ENCODE results near the gene SFMBT1. TPM values are rescaled to one million over a fixed set of nuclear protein-coding genes. Genes with fewer than 3 reads are reported as not detected.

SFMBT1 gene
- polyA plus RNA-seq, 1 of the 3 experiments (the other 2 are of a cell fraction): 0.72 TPM

GRCh38 chr3:52895418-52895817 is 150.5 kb downstream of the SFMBT1 start:
- Histone ChIP-seq H3K4me2 (no peak overlapping the region), H3F3A (replicated peaks; ENCODE audit: insufficient read depth) (no peaks in the 10 kb centered on the region), H3K4me1 (ENCODE audit: control insufficient read depth in 1 of 2, insufficient read depth in 2 of 2, low read depth in 1 of 2, low read length in 1 of 2) (peaks cover 0 to 35% of the 10 kb centered on the region in 2 experiments; a peak in 2 of 4 replicates), H3K9me2 (no peaks in the 10 kb centered on the region), H4K20me1 (ENCODE audit: insufficient read depth) (no peaks in the 10 kb centered on the region), H2AFZ (ENCODE audit: low read depth) (no peak overlapping the region), H3K27me3 (ENCODE audit: insufficient read depth) (no peaks in the 10 kb centered on the region), H3K79me2 (ENCODE audit: insufficient read depth) (peaks cover 24% of the 10 kb centered on the region; the same call in 1 of the 2 replicates), H3K9ac (no peak overlapping the region), H3K36me3 (replicated peaks in 1 of 2; ENCODE audit: control insufficient read depth in 1 of 2, insufficient read depth in 2 of 2, low read length in 1 of 2) (peaks cover 0 to 3% of the 10 kb centered on the region in 2 experiments), H3K27ac (ENCODE audit: low read depth in 2 of 2, low read length in 1 of 2) (no peak overlapping the region), H3K4me3 (ENCODE audit: low read depth in 2 of 2, low read length in 1 of 2) (no peak overlapping the region), H3K9me3 (no peaks in the 10 kb centered on the region)
- CTCF ChIA-PET: interaction anchor here (1.2 kb wide), 1 partner anchor 39 kb away, joined by 5 read pairs; no protein-coding TSS in a partner anchor
- POLR2A ChIA-PET: no interaction called here
- no peak for DNase-seq
- WGBS (ENCODE audit: low lambda C conversion rate): 78% methylated on average over 5 of the region's 5 CpGs
- no peak for TF ChIP-seq TEAD4 (IDR thresholded peaks at IDR 0.05; ENCODE audit: borderline replicate concordance, insufficient read depth)
- no peak for TF ChIP-seq TAF1 (IDR thresholded peaks at IDR 0.05; ENCODE audit: borderline replicate concordance, low read depth, low read length)
- TF ChIP-seq IRF3 (IDR thresholded peaks at IDR 0.05; ENCODE audit: low read depth, low read length): no peak
- TF ChIP-seq MEF2A (IDR thresholded peaks at IDR 0.05; ENCODE audit: borderline replicate concordance, low read depth): no peak
- no peak for TF ChIP-seq USF1 (IDR thresholded peaks at IDR 0.05; ENCODE audit: borderline replicate concordance, low read depth)
- no peak for TF ChIP-seq RAD21 (IDR thresholded peaks at IDR 0.05; ENCODE audit: low read length)
- no peak for TF ChIP-seq FOXJ3 (CRISPR knock-in tag; IDR thresholded peaks at IDR 0.05)
- TF ChIP-seq MAX (IDR thresholded peaks at IDR 0.05; ENCODE audit: low read depth): no peak
- no peak for TF ChIP-seq EZH2phosphoT487 (IDR thresholded peaks at IDR 0.05; ENCODE audit: borderline replicate concordance, low read depth)
- TF ChIP-seq JUND (IDR thresholded peaks at IDR 0.05): no peak
- TF ChIP-seq USF2 (IDR thresholded peaks at IDR 0.05; ENCODE audit: borderline replicate concordance, low read depth, low read length): no peak
- TF ChIP-seq FOSL2 (IDR thresholded peaks at IDR 0.05; ENCODE audit: borderline replicate concordance, low read depth): no peak
- TF ChIP-seq NRF1 (IDR thresholded peaks at IDR 0.05; ENCODE audit: low read depth, low read length): no peak

- Histone ChIP-seq H3K9ac (no peak overlapping the region), H3K4me2 (no peak overlapping the region), H4K20me1 (ENCODE audit: insufficient read depth) (no peaks in the 10 kb centered on the region), H3K9me2 (no peaks in the 10 kb centered on the region), H3K36me3 (replicated peaks in 1 of 2; ENCODE audit: control insufficient read depth in 1 of 2, insufficient read depth in 2 of 2, low read length in 1 of 2) (peaks cover 0 to 3% of the 10 kb centered on the region in 2 experiments), H3K4me1 (ENCODE audit: control insufficient read depth in 1 of 2, insufficient read depth in 2 of 2, low read depth in 1 of 2, low read length in 1 of 2) (peaks cover 0 to 35% of the 10 kb centered on the region in 2 experiments; a peak in 2 of 4 replicates), H3K27ac (ENCODE audit: low read depth in 2 of 2, low read length in 1 of 2) (no peak overlapping the region), H2AFZ (ENCODE audit: low read depth) (no peak overlapping the region), H3F3A (replicated peaks; ENCODE audit: insufficient read depth) (no peaks in the 10 kb centered on the region), H3K9me3 (no peaks in the 10 kb centered on the region), H3K79me2 (ENCODE audit: insufficient read depth) (peaks cover 24% of the 10 kb centered on the region; the same call in 1 of the 2 replicates), H3K27me3 (ENCODE audit: insufficient read depth) (no peaks in the 10 kb centered on the region), H3K4me3 (ENCODE audit: low read depth in 2 of 2, low read length in 1 of 2) (no peak overlapping the region)
- POLR2A ChIA-PET: no interaction called here
- WGBS (ENCODE audit: low lambda C conversion rate): 90% methylated on average over 10 of the region's 10 CpGs
- CTCF ChIA-PET: interaction anchor here (1.2 kb wide), 1 partner anchor 40 kb away, joined by 5 read pairs; no protein-coding TSS in a partner anchor
- no peak for DNase-seq
- TF ChIP-seq RXRA (IDR thresholded peaks at IDR 0.05; ENCODE audit: borderline replicate concordance, low read depth) (no peak), RFX5 (IDR thresholded peaks at IDR 0.05; ENCODE audit: low read length) (no peak), YY1 (IDR thresholded peaks at IDR 0.05; ENCODE audit: low read depth) (no peak), MAX (IDR thresholded peaks at IDR 0.05; ENCODE audit: low read depth) (no peak), USF2 (IDR thresholded peaks at IDR 0.05; ENCODE audit: borderline replicate concordance, low read depth, low read length) (no peak), NFIC (IDR thresholded peaks at IDR 0.05; ENCODE audit: borderline replicate concordance) (no peak), GATA2 (CRISPR knock-in tag; IDR thresholded peaks at IDR 0.05) (no peak), FOSL2 (IDR thresholded peaks at IDR 0.05; ENCODE audit: borderline replicate concordance, low read depth) (no peak), JUND (IDR thresholded peaks at IDR 0.05) (no peak), ZBTB33 (IDR thresholded peaks at IDR 0.05; ENCODE audit: borderline replicate concordance, low read depth) (no peak), FOXM1 (IDR thresholded peaks at IDR 0.05; ENCODE audit: low read depth) (no peak), MXI1 (IDR thresholded peaks at IDR 0.05; ENCODE audit: low read depth, low read length) (no peak), POLR2AphosphoS5 (IDR thresholded peaks at IDR 0.05; ENCODE audit: low read depth, low read length) (no peak)
These were observed 151.1 kb downstream of the SFMBT1 start for GRCh38 chr3:52894756-52895155.
